ENCODE measurements around the gene INSRR.

Gene INSRR

GRCh38 chr1:156836892-156837291, 22.0 kb downstream of the INSRR start:
- peaks cover 20% of the 10 kb centered on the region for H3K4me1 Mint-ChIP-seq
- no peaks in the 10 kb centered on the region for H3K36me3 Mint-ChIP-seq (ENCODE audit: low read depth)
- H3K9me3 Mint-ChIP-seq = no peaks in the 10 kb centered on the region
- no peak overlapping the region for H3K4me3 Mint-ChIP-seq
- no peak for TF ChIP-seq CTCF (IDR thresholded peaks at IDR 0.05; ENCODE audit: unreplicated experiment in 3 of 3)
- H3K27ac Mint-ChIP-seq = no peak overlapping the region
- H3K27me3 Mint-ChIP-seq (ENCODE audit: low read depth) = peaks cover 79% of the 10 kb centered on the region

GRCh38 chr1:156836041-156836654, 22.8 kb downstream of the INSRR start:
- Mint-ChIP-seq H3K9me3 (no peaks in the 10 kb centered on the region), H3K4me1 (peaks cover 20% of the 10 kb centered on the region), H3K36me3 (ENCODE audit: low read depth) (no peaks in the 10 kb centered on the region), H3K27me3 (ENCODE audit: low read depth) (peaks cover 82% of the 10 kb centered on the region), H3K4me3 (no peak overlapping the region), H3K27ac (no peak overlapping the region)
- TF ChIP-seq CTCF (IDR thresholded peaks at IDR 0.05; ENCODE audit: unreplicated experiment in 3 of 3) = no peak

GRCh38 chr1:156834322-156834721, 24.6 kb downstream of the INSRR start:
- H3K4me1 Mint-ChIP-seq = peaks cover 20% of the 10 kb centered on the region
- H3K9me3 Mint-ChIP-seq = no peaks in the 10 kb centered on the region
- no peaks in the 10 kb centered on the region for H3K36me3 Mint-ChIP-seq (ENCODE audit: low read depth)
- H3K4me3 Mint-ChIP-seq = no peak overlapping the region
- peaks cover 74% of the 10 kb centered on the region for H3K27me3 Mint-ChIP-seq (ENCODE audit: low read depth)
- TF ChIP-seq CTCF (IDR thresholded peaks at IDR 0.05; ENCODE audit: unreplicated experiment in 3 of 3) = no peak
- no peak overlapping the region for H3K27ac Mint-ChIP-seq

- H3K9me3 Mint-ChIP-seq = no peaks in the 10 kb centered on the region
- H3K4me3 Mint-ChIP-seq = no peak overlapping the region
- peaks cover 20% of the 10 kb centered on the region for H3K4me1 Mint-ChIP-seq
- peaks cover 74% of the 10 kb centered on the region for H3K27me3 Mint-ChIP-seq (ENCODE audit: low read depth)
- no peaks in the 10 kb centered on the region for H3K36me3 Mint-ChIP-seq (ENCODE audit: low read depth)
- no peak overlapping the region for H3K27ac Mint-ChIP-seq
- TF ChIP-seq CTCF (IDR thresholded peaks at IDR 0.05; ENCODE audit: unreplicated experiment in 3 of 3) = no peak
Observed at GRCh38 chr1:156833603-156834002, 25.3 kb downstream of the INSRR start.

- Mint-ChIP-seq H3K9me3 (no peaks in the 10 kb centered on the region), H3K27me3 (ENCODE audit: low read depth) (peaks cover 64% of the 10 kb centered on the region), H3K4me1 (peaks cover 26% of the 10 kb centered on the region), H3K36me3 (ENCODE audit: low read depth) (no peaks in the 10 kb centered on the region), H3K4me3 (no peak overlapping the region), H3K27ac (no peak overlapping the region)
- TF ChIP-seq CTCF (IDR thresholded peaks at IDR 0.05; ENCODE audit: unreplicated experiment in 3 of 3) = no peak
Observed at GRCh38 chr1:156832434-156832833, 26.5 kb downstream of the INSRR start.

GRCh38 chr1:156828400-156829124, 30.4 kb downstream of the INSRR start:
- H3K36me3 Mint-ChIP-seq (ENCODE audit: low read depth) = no peaks in the 10 kb centered on the region
- no peak overlapping the region for H3K4me3 Mint-ChIP-seq
- peaks cover 33% of the 10 kb centered on the region for H3K27me3 Mint-ChIP-seq (ENCODE audit: low read depth)
- H3K27ac Mint-ChIP-seq = peak overlapping the region in 1 of 3 experiments; percentile 9
- no peaks in the 10 kb centered on the region for H3K9me3 Mint-ChIP-seq
- peaks cover 13% of the 10 kb centered on the region for H3K4me1 Mint-ChIP-seq
- no peak for TF ChIP-seq CTCF (IDR thresholded peaks at IDR 0.05; ENCODE audit: unreplicated experiment in 3 of 3)
